Measurements from ENCODE around the gene ZBTB7B.

The ZBTB7B gene

GRCh38 chr1:155002464-155003226 is at the start of gene ZBTB7B:
ZBTB7B (plus strand) TSS chr1:155002802; CDS start chr1:155014661, 11,859 bp downstream.
- TF ChIP-seq CTCF (IDR thresholded peaks at IDR 0.05) (no peak), ZFX (IDR thresholded peaks at IDR 0.05; ENCODE audit: borderline replicate concordance) (no peak)
- H3K27ac ChIP-seq, result peak within 1 kb of the TSS; percentile 98

DNA sequence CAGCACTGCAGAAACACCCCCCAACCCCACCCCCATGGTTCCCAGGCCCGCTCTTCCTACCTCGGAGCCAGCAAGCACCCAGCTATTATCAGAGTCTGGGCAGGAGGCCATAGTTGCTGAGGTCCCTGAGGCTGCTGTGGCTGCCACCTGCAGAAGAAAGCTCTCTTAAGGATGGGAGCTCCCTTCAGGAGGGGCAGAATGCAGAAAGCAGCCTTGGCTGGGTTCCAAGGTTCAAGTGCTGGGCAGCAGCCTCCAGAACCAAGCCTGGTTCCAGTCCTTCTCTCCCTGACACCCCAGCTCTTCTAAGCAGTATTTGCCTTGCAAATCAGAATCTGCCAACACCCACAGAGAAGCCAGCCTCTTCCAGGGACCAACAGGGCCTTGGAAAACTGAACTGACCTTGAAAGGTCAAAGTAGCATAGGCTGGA is 49.0 kb upstream of the ZBTB7B start:
- TF ChIP-seq CTCF (IDR thresholded peaks at IDR 0.05) (no peak), ZFX (IDR thresholded peaks at IDR 0.05; ENCODE audit: borderline replicate concordance) (no peak)
- H3K27ac ChIP-seq, result no peak overlapping the region

- no peak overlapping the region for H3K27ac ChIP-seq
- TF ChIP-seq ZFX (IDR thresholded peaks at IDR 0.05; ENCODE audit: borderline replicate concordance), result no peak
- no peak for TF ChIP-seq CTCF (IDR thresholded peaks at IDR 0.05)
These were observed 48.1 kb upstream of the ZBTB7B start for GRCh38 chr1:154954541-154954940.

GRCh38 chr1:154955039-154955717 is 47.4 kb upstream of the ZBTB7B start:
- TF ChIP-seq CTCF (IDR thresholded peaks at IDR 0.05) (no peak), ZFX (IDR thresholded peaks at IDR 0.05; ENCODE audit: borderline replicate concordance) (no peak)
- peak overlapping the region; percentile 59 for H3K27ac ChIP-seq

DNA sequence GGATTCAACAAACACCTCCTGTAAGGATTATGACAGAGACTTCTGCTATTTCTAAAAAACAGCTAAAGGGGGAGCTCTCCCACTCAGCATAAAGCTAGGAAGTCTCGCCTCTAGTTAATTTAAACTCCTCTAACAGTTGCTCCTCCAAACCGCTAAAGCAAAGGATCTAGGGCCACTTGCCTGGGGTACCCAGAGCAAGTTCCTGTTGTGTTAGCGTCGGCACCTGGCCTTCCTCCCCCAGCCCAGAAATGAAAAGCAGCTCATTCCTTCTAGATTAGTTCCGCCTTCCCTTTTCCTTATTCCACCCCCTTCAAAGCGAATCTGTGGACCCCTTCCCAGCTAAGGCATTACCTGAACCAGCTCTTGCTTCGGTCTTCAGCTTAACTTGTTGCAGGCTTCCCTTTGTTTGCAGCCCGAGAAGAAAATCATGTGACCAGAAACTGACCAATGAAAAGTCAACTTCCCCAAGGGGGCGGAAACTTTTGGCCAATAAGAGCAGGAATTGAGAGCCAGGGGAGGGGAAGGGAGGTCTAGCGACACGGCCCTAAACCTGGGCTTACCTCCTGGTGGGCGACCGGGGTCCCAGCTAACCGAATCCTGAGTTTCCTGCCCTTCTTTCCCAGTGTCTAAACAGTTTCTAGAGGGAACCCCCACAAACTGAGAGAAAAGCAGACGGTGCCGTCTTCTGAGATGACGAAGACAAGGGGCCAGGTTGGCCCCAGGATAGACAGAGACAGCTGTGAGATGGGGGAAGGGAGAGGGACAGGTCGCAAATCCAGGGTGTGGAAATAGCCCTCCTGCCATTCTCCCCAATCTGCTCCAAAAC is 46.7 kb upstream of the ZBTB7B start, which contains the start of gene PBXIP1:
TSS of gene PBXIP1 (minus strand) at position 382 of the 826 bp plus-strand sequence. CDS start 2,378 bp downstream, outside the sequence.
- TF ChIP-seq ZFX (IDR thresholded peaks at IDR 0.05; ENCODE audit: borderline replicate concordance), result no peak
- TF ChIP-seq CTCF (IDR thresholded peaks at IDR 0.05), result peak; percentile 27
- peak within 1 kb of the TSS; percentile 59 for H3K27ac ChIP-seq

- H3K27ac ChIP-seq, result peak overlapping the region; percentile 59
- TF ChIP-seq ZFX (IDR thresholded peaks at IDR 0.05; ENCODE audit: borderline replicate concordance), result no peak
- no peak for TF ChIP-seq CTCF (IDR thresholded peaks at IDR 0.05)
These were observed 46.1 kb upstream of the ZBTB7B start for GRCh38 chr1:154956544-154956941.
